Suprapubic skin (tissue), 4 donors: ENCODE results near the gene HDGFL2.

ENCODE experiments used
- EP300 ChIP-seq: sonication (generic); formaldehyde crosslinking; IDR thresholded peaks from one replicate; pipeline ENCODE4 v1.6.1; 2017; ENCODE audit warnings: antibody characterized with exemption
- POLR2A ChIP-seq, 2 donors: fragments of 450-650 bp; IDR thresholded peaks; one replicate each; pipeline ENCODE4 v1.6.1; 2017; ENCODE audit warnings: antibody characterized with exemption in 2 of 2, mild to moderate bottlenecking in 2 of 2, moderate library complexity in 2 of 2
- POLR2AphosphoS5 ChIP-seq, 3 donors: sonication (generic); formaldehyde crosslinking; IDR thresholded peaks; one replicate each; pipeline ENCODE4 v1.6.1; 2017; ENCODE audit warnings: antibody characterized with exemption in 3 of 3
- TF ChIP-seq, protein P1 (sequence below), 2 donors: fragments of 200-600 bp in 1 of 2; fragments of 450-650 bp in 1 of 2; sonication (generic) in 1 of 2; IDR thresholded peaks; one replicate each; pipeline ENCODE4 v1.5.1; 2016 to 2019; ENCODE audit warnings: antibody characterized with exemption in 2 of 2, mild to moderate bottlenecking in 1 of 2, moderate library complexity in 1 of 2

DNA sequence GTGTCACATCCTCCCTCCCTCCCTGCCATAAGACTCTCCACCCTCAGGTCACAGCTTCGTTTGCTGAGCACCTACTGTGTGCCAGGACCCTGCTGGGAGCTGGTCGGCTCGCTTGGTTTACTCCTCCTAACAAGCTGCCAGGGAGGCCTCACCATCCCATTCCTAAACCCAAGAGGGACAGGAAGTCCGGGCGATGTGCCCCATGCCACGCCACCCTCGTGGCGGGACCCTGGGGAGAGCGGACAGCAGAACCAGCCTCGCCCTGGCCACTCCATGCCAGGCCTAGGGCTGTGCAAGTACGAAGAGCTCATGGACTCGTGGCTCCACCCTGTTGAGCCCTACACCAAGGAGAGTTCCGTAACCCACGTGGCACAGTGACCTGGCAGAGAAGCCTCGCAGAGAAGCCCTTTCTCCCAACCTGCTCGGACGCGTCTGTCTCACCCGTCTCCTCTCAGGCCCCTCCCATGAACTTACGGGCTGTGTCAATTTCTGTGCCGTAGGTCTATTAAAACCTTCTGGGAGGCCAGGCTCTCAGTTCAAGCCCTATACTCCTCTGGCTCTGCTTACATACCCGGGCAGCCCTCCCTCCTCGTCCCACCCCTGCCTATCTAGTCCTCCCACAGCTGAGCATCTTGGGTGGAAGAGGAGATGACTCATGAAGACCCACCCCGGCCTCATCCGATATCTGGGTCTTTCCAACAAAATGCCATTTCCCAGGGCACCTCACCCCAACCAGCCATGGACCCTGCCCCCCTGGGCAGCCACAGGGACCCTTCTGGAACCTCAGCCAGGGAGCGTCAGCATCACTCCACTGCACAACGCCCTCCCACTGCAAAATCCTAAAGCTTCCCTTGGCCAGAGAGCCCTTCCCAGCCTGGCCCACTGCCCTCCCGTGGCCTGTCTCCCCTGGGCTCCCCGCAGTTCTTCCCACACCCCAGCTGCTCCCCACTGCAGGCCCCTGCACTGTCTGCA, 17.1 kb upstream of the HDGFL2 start:
- TF ChIP-seq, protein P1, sequence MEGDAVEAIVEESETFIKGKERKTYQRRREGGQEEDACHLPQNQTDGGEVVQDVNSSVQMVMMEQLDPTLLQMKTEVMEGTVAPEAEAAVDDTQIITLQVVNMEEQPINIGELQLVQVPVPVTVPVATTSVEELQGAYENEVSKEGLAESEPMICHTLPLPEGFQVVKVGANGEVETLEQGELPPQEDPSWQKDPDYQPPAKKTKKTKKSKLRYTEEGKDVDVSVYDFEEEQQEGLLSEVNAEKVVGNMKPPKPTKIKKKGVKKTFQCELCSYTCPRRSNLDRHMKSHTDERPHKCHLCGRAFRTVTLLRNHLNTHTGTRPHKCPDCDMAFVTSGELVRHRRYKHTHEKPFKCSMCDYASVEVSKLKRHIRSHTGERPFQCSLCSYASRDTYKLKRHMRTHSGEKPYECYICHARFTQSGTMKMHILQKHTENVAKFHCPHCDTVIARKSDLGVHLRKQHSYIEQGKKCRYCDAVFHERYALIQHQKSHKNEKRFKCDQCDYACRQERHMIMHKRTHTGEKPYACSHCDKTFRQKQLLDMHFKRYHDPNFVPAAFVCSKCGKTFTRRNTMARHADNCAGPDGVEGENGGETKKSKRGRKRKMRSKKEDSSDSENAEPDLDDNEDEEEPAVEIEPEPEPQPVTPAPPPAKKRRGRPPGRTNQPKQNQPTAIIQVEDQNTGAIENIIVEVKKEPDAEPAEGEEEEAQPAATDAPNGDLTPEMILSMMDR (IDR thresholded peaks at IDR 0.05), result no peak
- TF ChIP-seq EP300, result no peak
- no peak for TF ChIP-seq POLR2A (IDR thresholded peaks at IDR 0.05)
- no peak for TF ChIP-seq POLR2AphosphoS5 (IDR thresholded peaks at IDR 0.05)
